ENCODE measurements around the gene ERBIN.
"Not testable (repeated sequence)": the region's sequence is repeated elsewhere in the genome, so short reads cannot be mapped to it uniquely, and the experiment has no call there.

ERBIN gene

DNA sequence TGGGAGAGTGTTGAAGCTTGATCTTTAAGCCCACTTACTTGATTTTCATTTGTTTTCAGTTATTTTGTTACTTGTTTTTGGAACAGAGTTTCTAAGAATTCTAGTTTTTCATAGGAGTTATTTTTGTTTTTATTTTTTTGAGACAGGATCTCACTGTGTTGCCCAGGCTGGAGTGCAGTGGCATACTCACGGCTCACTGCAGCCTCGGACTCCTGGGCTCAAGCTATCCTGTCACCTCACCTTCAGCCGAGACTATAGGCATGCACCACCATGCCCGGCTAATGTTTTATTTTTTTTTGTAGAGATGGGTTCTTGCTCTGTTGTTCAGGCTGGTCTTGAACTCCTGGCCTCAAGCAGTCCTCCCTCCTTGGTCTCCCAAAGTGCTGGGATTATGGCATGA lies 6.3 kb downstream of the ERBIN start:
- Histone ChIP-seq H3K27me3 (ENCODE audit: insufficient read depth, low read length) (no peaks in the 10 kb centered on the region), H3K4me1 (ENCODE audit: insufficient read depth, low read length) (peaks cover 22% of the 10 kb centered on the region), H3K4me3 (ENCODE audit: low read length) (no peak overlapping the region), H3K36me3 (ENCODE audit: insufficient read depth, low read length) (no peaks in the 10 kb centered on the region; the same call in 1 of the 2 replicates), H3K27ac (ENCODE audit: low read depth, low read length) (no peak overlapping the region), H3K9me3 (ENCODE audit: insufficient read depth, low read depth, low read length) (no peaks in the 10 kb centered on the region), H3K9ac (ENCODE audit: low read depth, low read length) (no peak overlapping the region)
- WGBS = 97% methylated on average over 4 of the region's 4 CpGs

DNA sequence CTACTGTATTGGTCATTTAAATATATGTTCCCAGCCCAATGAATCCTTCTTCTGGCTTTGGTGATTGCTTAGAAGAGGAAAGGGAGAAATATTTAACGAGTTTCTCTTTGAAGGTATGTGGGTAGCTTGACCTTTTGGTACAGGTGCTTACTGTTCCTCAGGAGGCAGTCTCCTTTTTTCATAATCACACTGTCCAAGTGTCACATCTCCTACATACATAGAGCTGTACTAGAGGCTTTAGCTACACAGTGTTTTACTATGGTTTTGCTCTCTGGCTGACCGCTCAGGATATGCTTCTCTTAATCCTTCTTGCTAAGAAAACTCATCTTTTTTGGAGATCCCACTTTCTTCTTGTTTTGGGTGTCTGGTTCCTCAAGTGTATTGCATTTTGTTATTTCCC lies 6.9 kb downstream of the ERBIN start:
- 0 out of 2 replicates have a peak overlapping the region, but pooled peaks have one; percentile 22 for H3K27ac ChIP-seq (ENCODE audit: low read depth, low read length)
- peaks cover 19% of the 10 kb centered on the region for H3K4me1 ChIP-seq (ENCODE audit: insufficient read depth, low read length)
- H3K9me3 ChIP-seq (ENCODE audit: insufficient read depth, low read depth, low read length) = 0 out of 2 replicates have a peak, but pooled peaks cover 5% of the 10 kb centered on the region
- no peaks in the 10 kb centered on the region for H3K27me3 ChIP-seq (ENCODE audit: insufficient read depth, low read length)
- WGBS = 95% methylated on average over 2 of the region's 2 CpGs
- H3K36me3 ChIP-seq (ENCODE audit: insufficient read depth, low read length) = peaks cover 4% of the 10 kb centered on the region; the same call in 1 of the 2 replicates
- no peak overlapping the region for H3K9ac ChIP-seq (ENCODE audit: low read depth, low read length)
- H3K4me3 ChIP-seq (ENCODE audit: low read length) = no peak overlapping the region

DNA sequence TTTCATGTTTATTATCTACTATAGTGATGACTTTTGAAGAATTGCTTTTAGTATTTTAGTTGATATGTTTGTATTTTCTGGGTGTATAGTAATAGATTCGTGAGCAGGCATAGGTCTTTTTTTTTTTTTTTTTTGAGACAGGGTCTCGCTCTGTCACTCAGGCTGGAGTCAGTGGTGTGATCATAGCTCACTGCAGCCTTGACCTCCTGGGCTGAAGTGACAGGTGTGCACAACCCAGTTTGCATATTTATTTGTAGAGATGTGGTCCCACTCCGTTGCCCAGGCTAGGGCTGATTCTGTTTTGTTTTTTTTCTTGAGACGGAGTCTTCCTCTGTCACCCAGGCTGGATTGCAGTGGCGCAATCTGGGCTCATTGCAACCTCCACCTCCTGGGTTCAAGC lies 11.9 kb downstream of the ERBIN start:
- no peak overlapping the region for H3K4me3 ChIP-seq (ENCODE audit: low read length)
- H3K9me3 ChIP-seq (ENCODE audit: insufficient read depth, low read depth, low read length) = peaks cover 13% of the 10 kb centered on the region; the same call in 1 of the 2 replicates
- no peaks in the 10 kb centered on the region for H3K27me3 ChIP-seq (ENCODE audit: insufficient read depth, low read length)
- H3K27ac ChIP-seq (ENCODE audit: low read depth, low read length) = no peak overlapping the region
- no peaks in the 10 kb centered on the region for H3K4me1 ChIP-seq (ENCODE audit: insufficient read depth, low read length)
- WGBS = 95% methylated on average over 5 of the region's 5 CpGs
- peaks cover 10% of the 10 kb centered on the region; the same call in 1 of the 2 replicates for H3K36me3 ChIP-seq (ENCODE audit: insufficient read depth, low read length)
- H3K9ac ChIP-seq (ENCODE audit: low read depth, low read length) = no peak overlapping the region

DNA sequence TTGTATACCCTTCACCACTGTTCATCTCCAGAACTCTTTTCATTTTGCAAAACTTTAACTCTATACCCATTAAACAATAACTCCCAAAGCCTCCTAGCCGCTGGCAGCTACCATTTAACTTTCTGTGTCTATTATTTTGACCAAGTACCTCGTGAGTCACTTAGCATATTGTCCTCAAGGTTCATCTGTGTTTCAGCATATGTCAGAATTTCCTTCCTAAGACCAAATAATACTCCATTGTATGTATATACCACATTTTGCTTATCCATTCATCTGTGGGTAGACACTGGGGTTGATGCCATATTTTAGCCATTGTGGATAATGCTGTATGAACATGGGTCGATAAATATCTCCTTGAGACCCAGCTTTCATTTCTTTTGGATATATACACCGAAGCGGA lies 17.4 kb downstream of the ERBIN start:
- peaks cover 5% of the 10 kb centered on the region; the same call in 1 of the 2 replicates for H3K9me3 ChIP-seq (ENCODE audit: insufficient read depth, low read depth, low read length)
- H3K27ac ChIP-seq (ENCODE audit: low read depth, low read length) = no peak overlapping the region
- no peak overlapping the region for H3K4me3 ChIP-seq (ENCODE audit: low read length)
- no peak overlapping the region for H3K9ac ChIP-seq (ENCODE audit: low read depth, low read length)
- H3K36me3 ChIP-seq (ENCODE audit: insufficient read depth, low read length) = peaks cover 12% of the 10 kb centered on the region; the same call in 1 of the 2 replicates
- H3K27me3 ChIP-seq (ENCODE audit: insufficient read depth, low read length) = no peaks in the 10 kb centered on the region
- WGBS = 95% methylated on average over 3 of the region's 5 CpGs
- no peaks in the 10 kb centered on the region for H3K4me1 ChIP-seq (ENCODE audit: insufficient read depth, low read length)

DNA sequence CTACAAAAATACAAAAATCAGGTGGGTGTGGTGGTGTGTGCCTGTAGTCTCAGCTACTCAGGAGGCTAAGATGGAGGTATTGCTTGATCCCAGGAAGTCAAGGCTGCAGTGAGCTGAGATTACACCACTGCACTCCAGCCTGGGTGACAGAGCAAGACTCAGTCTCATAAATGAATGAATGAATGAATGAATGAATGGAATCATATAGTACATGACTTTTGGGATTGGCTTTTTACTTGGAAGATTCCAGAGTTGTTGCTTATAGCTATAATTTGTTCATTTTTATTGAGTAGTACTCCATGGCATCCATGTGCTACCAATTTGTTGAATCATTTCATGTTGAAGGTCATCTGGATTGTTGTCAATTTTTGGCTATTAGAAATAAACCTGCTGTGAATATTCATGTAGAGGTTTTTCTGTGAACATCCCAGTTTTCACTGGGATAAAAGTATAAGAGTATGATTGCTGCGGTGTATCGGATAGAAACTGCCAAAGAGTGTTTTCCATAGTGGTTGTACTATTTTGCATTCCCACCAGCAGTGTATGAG lies 19.9 kb downstream of the ERBIN start:
- Histone ChIP-seq H3K9ac (ENCODE audit: low read depth, low read length) (no peak overlapping the region), H3K4me3 (ENCODE audit: low read length) (no peak overlapping the region), H3K27me3 (ENCODE audit: insufficient read depth, low read length) (no peaks in the 10 kb centered on the region), H3K4me1 (ENCODE audit: insufficient read depth, low read length) (peaks cover 11% of the 10 kb centered on the region; the same call in 1 of the 2 replicates), H3K9me3 (ENCODE audit: insufficient read depth, low read depth, low read length) (no peaks in the 10 kb centered on the region), H3K27ac (ENCODE audit: low read depth, low read length) (no peak overlapping the region), H3K36me3 (ENCODE audit: insufficient read depth, low read length) (peaks cover 9% of the 10 kb centered on the region; the same call in 1 of the 2 replicates)
- 97% methylated on average over 2 of the region's 2 CpGs for WGBS

DNA sequence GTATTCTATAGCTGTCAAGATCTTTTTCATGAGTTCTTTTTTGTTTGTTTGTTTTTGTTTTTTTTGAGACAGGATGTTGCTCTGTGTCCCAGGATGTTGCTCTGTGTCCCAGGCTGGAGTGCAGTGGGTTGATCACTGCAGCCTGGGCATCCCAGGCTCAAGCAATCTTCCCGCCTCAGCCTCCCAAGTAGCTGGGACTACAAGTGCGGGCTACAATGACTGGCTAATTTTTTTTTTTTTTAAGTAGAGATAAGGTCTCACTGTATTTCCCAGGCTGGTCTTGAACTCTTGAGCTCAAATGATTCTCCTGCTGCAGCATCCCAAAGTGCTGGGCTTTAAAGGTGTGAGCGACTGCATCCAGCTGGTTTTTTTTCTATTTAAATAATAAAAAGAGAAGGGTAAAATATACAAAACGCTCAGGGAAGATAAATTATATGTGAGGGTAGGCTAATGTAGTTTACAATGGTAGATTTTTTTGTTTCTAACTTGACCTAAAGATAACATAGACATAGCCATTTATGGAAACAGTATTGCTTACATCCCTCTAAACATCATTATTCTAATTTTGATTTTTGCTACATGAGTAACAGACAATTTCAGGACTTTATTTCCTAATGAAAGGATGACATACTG lies 21.9 kb downstream of the ERBIN start:
- Histone ChIP-seq H3K4me3 (ENCODE audit: low read length) (no peak overlapping the region), H3K4me1 (ENCODE audit: insufficient read depth, low read length) (peaks cover 11% of the 10 kb centered on the region; the same call in 1 of the 2 replicates), H3K36me3 (ENCODE audit: insufficient read depth, low read length) (peaks cover 7% of the 10 kb centered on the region; the same call in 1 of the 2 replicates), H3K9me3 (ENCODE audit: insufficient read depth, low read depth, low read length) (no peaks in the 10 kb centered on the region), H3K9ac (ENCODE audit: low read depth, low read length) (no peak overlapping the region), H3K27me3 (ENCODE audit: insufficient read depth, low read length) (no peaks in the 10 kb centered on the region), H3K27ac (ENCODE audit: low read depth, low read length) (no peak overlapping the region)
- 94% methylated on average over 4 of the region's 4 CpGs for WGBS

DNA sequence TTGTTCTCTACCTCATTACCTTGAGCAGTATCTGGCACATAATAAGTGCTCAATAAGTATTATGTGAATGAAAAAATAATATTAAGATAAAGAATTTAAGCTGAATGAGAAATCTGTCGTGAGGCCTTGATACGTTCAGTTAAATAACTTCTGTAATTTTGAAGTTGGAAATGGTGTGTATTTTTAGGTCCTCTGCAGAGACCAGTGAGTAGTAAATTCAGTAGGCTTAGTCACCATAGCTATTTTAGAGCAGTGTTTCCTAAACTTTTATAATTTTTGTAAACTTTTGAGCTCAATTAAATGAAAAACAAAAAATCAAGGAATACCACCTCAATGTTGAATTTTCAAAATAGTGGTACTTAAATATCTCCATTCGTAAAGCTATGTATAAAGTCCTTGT lies 25.0 kb downstream of the ERBIN start:
- no peaks in the 10 kb centered on the region for H3K27me3 ChIP-seq (ENCODE audit: insufficient read depth, low read length)
- WGBS = 97% methylated on average over 2 of the region's 3 CpGs

DNA sequence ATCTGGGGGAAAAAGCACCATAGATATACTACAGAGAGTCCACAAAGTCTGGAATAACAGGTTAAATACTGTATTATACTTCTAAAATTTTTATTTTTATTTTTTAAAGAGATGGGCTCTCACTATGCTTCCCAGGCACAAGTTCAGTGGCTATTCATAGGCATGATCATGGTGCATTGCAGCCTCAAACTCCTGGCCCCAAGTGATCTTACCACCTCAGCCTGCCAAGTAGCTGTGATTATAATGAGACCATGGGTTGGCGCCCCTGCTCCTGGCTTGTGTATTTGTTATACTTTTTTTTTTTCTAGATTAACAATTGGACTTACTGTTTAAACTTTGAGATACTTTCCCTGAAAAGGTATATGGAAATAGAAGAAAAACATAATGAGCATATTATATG lies 25.9 kb downstream of the ERBIN start:
- H3K4me3 ChIP-seq (ENCODE audit: low read length) = no peak overlapping the region
- no peaks in the 10 kb centered on the region for H3K27me3 ChIP-seq (ENCODE audit: insufficient read depth, low read length)
- H3K4me1 ChIP-seq (ENCODE audit: insufficient read depth, low read length) = peaks cover 15% of the 10 kb centered on the region; the same call in 1 of the 2 replicates
- WGBS = no CpG with 5 or more reads among the region's 1 CpG
- H3K27ac ChIP-seq (ENCODE audit: low read depth, low read length) = no peak overlapping the region
- H3K9ac ChIP-seq (ENCODE audit: low read depth, low read length) = no peak overlapping the region
- no peaks in the 10 kb centered on the region for H3K36me3 ChIP-seq (ENCODE audit: insufficient read depth, low read length)
- H3K9me3 ChIP-seq (ENCODE audit: insufficient read depth, low read depth, low read length) = 0 out of 2 replicates have a peak, but pooled peaks cover 3% of the 10 kb centered on the region

More for the DNA sequence above, 25.0 kb downstream of the ERBIN start:
- no peaks in the 10 kb centered on the region for H3K9me3 ChIP-seq (ENCODE audit: insufficient read depth, low read depth, low read length)
- no peaks in the 10 kb centered on the region for H3K36me3 ChIP-seq (ENCODE audit: insufficient read depth, low read length)
- no peak overlapping the region for H3K27ac ChIP-seq (ENCODE audit: low read depth, low read length)
- no peak overlapping the region for H3K4me3 ChIP-seq (ENCODE audit: low read length)
- H3K4me1 ChIP-seq (ENCODE audit: insufficient read depth, low read length) = peaks cover 15% of the 10 kb centered on the region; the same call in 1 of the 2 replicates
- H3K9ac ChIP-seq (ENCODE audit: low read depth, low read length) = no peak overlapping the region

DNA sequence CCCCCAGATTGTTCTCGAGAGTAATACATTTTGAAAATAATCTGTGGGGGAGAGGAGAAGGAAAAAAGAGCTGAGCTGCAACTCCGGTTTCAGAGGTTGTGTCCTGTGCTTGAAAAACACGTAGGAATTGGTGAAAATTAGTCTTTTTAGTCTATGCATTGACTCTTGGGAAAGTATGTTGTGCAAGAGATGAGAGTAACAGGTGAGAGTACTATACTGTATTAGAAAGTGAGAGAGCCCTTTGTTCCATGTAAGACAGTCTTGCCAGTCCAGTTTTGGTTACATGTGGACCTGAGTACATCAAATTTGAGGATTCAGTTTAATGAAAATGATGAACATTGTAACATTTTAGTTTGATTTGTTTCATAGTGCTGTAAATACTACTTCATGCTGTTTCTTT lies 27.8 kb downstream of the ERBIN start:
- Histone ChIP-seq H3K4me3 (ENCODE audit: low read length) (no peak overlapping the region), H3K36me3 (ENCODE audit: insufficient read depth, low read length) (peaks cover 3% of the 10 kb centered on the region; the same call in 1 of the 2 replicates), H3K27me3 (ENCODE audit: insufficient read depth, low read length) (no peaks in the 10 kb centered on the region), H3K9me3 (ENCODE audit: insufficient read depth, low read depth, low read length) (0 out of 2 replicates have a peak, but pooled peaks cover 3% of the 10 kb centered on the region), H3K9ac (ENCODE audit: low read depth, low read length) (no peak overlapping the region), H3K4me1 (ENCODE audit: insufficient read depth, low read length) (peaks cover 15% of the 10 kb centered on the region; the same call in 1 of the 2 replicates), H3K27ac (ENCODE audit: low read depth, low read length) (no peak overlapping the region)
- 90% methylated on average over 3 of the region's 3 CpGs for WGBS

DNA sequence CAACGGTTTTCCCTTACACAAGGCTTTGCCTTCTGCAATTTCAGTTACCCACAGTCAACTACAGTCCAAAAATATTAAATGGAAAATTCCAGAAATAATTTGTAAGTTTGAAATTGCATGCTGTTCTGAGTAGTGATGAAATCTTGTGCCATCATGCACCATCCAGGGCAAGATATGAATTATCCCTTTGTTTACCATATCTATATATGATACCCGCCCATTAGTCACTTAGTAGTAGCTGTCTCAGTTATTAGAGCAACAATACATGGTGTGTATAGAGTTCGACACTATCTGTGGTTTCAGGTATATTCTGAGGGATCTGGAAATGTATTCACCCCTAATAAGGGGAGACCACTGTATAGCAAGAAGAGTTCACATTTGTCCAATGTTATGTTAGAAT lies 29.4 kb downstream of the ERBIN start:
- Histone ChIP-seq H3K4me1 (ENCODE audit: insufficient read depth, low read length) (peaks cover 8% of the 10 kb centered on the region; the same call in 1 of the 2 replicates), H3K27me3 (ENCODE audit: insufficient read depth, low read length) (no peaks in the 10 kb centered on the region), H3K36me3 (ENCODE audit: insufficient read depth, low read length) (peaks cover 3% of the 10 kb centered on the region; the same call in 1 of the 2 replicates), H3K27ac (ENCODE audit: low read depth, low read length) (no peak overlapping the region), H3K4me3 (ENCODE audit: low read length) (no peak overlapping the region), H3K9me3 (ENCODE audit: insufficient read depth, low read depth, low read length) (0 out of 2 replicates have a peak, but pooled peaks cover 3% of the 10 kb centered on the region), H3K9ac (ENCODE audit: low read depth, low read length) (no peak overlapping the region)
- WGBS = 97% methylated on average over 2 of the region's 3 CpGs

DNA sequence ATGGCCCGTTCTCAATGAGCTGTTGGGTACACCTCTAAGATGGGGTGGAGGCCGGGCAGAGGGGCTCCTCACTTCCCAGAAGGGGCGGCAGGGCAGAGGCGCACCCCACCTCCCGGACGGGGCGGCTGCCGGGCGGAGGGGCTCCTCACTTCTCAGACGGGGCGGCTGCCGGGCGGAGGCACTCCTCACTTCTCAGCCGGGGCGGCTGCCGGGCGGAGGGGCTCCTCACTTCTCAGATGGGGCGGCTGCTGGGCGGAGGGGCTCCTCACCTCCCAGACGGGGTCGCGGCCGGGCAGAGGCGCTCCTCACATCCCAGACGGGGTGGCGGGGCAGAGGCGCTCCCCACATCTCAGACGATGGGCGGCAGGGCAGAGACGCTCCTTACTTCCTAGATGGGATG lies 31.3 kb downstream of the ERBIN start:
- H3K4me3 ChIP-seq (ENCODE audit: low read length); H3K36me3 ChIP-seq (ENCODE audit: insufficient read depth, low read length); H3K4me1 ChIP-seq (ENCODE audit: insufficient read depth, low read length); H3K27ac ChIP-seq (ENCODE audit: low read depth, low read length); H3K9ac ChIP-seq (ENCODE audit: low read depth, low read length); H3K9me3 ChIP-seq (ENCODE audit: insufficient read depth, low read depth, low read length); H3K27me3 ChIP-seq (ENCODE audit: insufficient read depth, low read length): not testable (repeated sequence)
- 96% methylated on average over 30 of the region's 30 CpGs for WGBS

All from HUES64 (cell line).